Ishikawa (cell line): ENCODE results near the gene ARID4B.

Experiments used
- CEBPB ChIP-seq: IDR thresholded peaks from 2 replicates; pipeline ENCODE4 v1.6.1; 2012
- CREB1 ChIP-seq: IDR thresholded peaks from 2 replicates; pipeline ENCODE4 v1.6.1; 2012; ENCODE audit warnings: low read depth
- EGR1 ChIP-seq: IDR thresholded peaks from 2 replicates; pipeline ENCODE4 v1.6.1; 2012
- EP300 ChIP-seq: IDR thresholded peaks from 2 replicates; pipeline ENCODE4 v1.6.1; 2012; ENCODE audit warnings: borderline replicate concordance
- FOXM1 ChIP-seq: IDR thresholded peaks from 2 replicates; pipeline ENCODE4 v1.6.1; 2012; ENCODE audit warnings: low read depth, borderline replicate concordance
- MAX ChIP-seq: IDR thresholded peaks from 2 replicates; pipeline ENCODE4 v1.6.1; 2012
- NFIC ChIP-seq: IDR thresholded peaks from 2 replicates; pipeline ENCODE4 v1.6.1; 2012
- RAD21 ChIP-seq: IDR thresholded peaks from 2 replicates; pipeline ENCODE4 v1.6.1; 2012; ENCODE audit warnings: low read depth
- TAF1 ChIP-seq: IDR thresholded peaks from 2 replicates; pipeline ENCODE4 v1.6.1; 2012; ENCODE audit warnings: low read depth, mild to moderate bottlenecking
- TCF12 ChIP-seq: IDR thresholded peaks from 2 replicates; pipeline ENCODE4 v1.6.1; 2012; ENCODE audit warnings: low read depth
- TEAD4 ChIP-seq: IDR thresholded peaks from 2 replicates; pipeline ENCODE4 v1.6.1; 2012
- USF1 ChIP-seq: IDR thresholded peaks from 2 replicates; pipeline ENCODE4 v1.6.1; 2012
- YY1 ChIP-seq: IDR thresholded peaks from 2 replicates; pipeline ENCODE4 v1.6.1; 2012; ENCODE audit warnings: low read depth
- ZBTB7A ChIP-seq: IDR thresholded peaks from 2 replicates; pipeline ENCODE4 v1.6.1; 2012; ENCODE audit warnings: low read depth
- TF ChIP-seq, protein P1 (sequence below): IDR thresholded peaks from 2 replicates; pipeline ENCODE4 v1.6.1; 2012; ENCODE audit warnings: low read depth, mild to moderate bottlenecking

ARID4B gene

GRCh38 chr1:235238558-235238957 is 89.4 kb downstream of the ARID4B start:
- TF ChIP-seq NFIC (no peak), USF1 (no peak), EP300 (no peak), YY1 (no peak), CEBPB (no peak), TAF1 (no peak), TEAD4 (no peak), CREB1 (no peak), TCF12 (no peak), FOXM1 (no peak), ZBTB7A (no peak), EGR1 (no peak), RAD21 (no peak), MAX (no peak)
- TF ChIP-seq, protein P1, sequence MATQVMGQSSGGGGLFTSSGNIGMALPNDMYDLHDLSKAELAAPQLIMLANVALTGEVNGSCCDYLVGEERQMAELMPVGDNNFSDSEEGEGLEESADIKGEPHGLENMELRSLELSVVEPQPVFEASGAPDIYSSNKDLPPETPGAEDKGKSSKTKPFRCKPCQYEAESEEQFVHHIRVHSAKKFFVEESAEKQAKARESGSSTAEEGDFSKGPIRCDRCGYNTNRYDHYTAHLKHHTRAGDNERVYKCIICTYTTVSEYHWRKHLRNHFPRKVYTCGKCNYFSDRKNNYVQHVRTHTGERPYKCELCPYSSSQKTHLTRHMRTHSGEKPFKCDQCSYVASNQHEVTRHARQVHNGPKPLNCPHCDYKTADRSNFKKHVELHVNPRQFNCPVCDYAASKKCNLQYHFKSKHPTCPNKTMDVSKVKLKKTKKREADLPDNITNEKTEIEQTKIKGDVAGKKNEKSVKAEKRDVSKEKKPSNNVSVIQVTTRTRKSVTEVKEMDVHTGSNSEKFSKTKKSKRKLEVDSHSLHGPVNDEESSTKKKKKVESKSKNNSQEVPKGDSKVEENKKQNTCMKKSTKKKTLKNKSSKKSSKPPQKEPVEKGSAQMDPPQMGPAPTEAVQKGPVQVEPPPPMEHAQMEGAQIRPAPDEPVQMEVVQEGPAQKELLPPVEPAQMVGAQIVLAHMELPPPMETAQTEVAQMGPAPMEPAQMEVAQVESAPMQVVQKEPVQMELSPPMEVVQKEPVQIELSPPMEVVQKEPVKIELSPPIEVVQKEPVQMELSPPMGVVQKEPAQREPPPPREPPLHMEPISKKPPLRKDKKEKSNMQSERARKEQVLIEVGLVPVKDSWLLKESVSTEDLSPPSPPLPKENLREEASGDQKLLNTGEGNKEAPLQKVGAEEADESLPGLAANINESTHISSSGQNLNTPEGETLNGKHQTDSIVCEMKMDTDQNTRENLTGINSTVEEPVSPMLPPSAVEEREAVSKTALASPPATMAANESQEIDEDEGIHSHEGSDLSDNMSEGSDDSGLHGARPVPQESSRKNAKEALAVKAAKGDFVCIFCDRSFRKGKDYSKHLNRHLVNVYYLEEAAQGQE, result no peak

- TF ChIP-seq MAX (no peak), CEBPB (no peak), USF1 (no peak), EGR1 (no peak), TCF12 (no peak), FOXM1 (no peak), CREB1 (no peak), EP300 (no peak), TAF1 (no peak), RAD21 (no peak), ZBTB7A (no peak)
- TF ChIP-seq, protein P1, result no peak
Observed at GRCh38 chr1:235236128-235236527, 91.9 kb downstream of the ARID4B start.

- TF ChIP-seq MAX (no peak), TCF12 (no peak), YY1 (no peak), RAD21 (no peak), CREB1 (no peak), ZBTB7A (no peak), USF1 (no peak)
Observed at GRCh38 chr1:235229868-235230267, 98.1 kb downstream of the ARID4B start.

DNA sequence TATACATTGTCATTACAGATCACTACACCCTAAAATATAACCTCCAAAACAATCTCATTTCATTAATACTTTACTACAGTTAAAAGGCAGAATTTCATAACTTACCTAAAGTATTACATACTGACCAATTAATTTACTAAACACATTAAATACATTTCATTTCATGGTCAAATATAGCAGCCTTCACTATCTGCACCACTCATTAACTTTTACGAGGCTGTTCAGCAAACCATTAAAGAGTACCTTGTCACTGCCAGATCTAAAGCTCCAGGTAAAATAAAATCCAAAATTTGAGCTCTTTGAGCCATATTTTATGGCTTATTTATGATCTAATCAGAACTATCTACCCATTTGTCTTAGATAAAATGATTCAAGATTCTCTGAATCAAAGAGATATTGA is 100.6 kb downstream of the ARID4B start:
- no peak for TF ChIP-seq EGR1
- TF ChIP-seq RAD21, result no peak
- no peak for TF ChIP-seq FOXM1
- TF ChIP-seq NFIC, result no peak
- no peak for TF ChIP-seq USF1
- TF ChIP-seq CREB1, result no peak
- TF ChIP-seq YY1, result no peak
- TF ChIP-seq MAX, result no peak
- TF ChIP-seq EP300, result no peak
- no peak for TF ChIP-seq TCF12
- no peak for TF ChIP-seq ZBTB7A
- TF ChIP-seq, protein P1, result no peak
- TF ChIP-seq TAF1, result no peak
- TF ChIP-seq TEAD4, result no peak
- no peak for TF ChIP-seq CEBPB
